NCI-H345 treated with DMSO at 0.1 percent for 48 hours (cell line): ENCODE results near the gene BTBD9.

Experiments used
- DNase-seq: peaks from one replicate; lab custom pipeline; 2025; ENCODE audit not compliant: unreplicated experiment; lab: John Stamatoyannopoulos, UW

BTBD9 gene

DNA sequence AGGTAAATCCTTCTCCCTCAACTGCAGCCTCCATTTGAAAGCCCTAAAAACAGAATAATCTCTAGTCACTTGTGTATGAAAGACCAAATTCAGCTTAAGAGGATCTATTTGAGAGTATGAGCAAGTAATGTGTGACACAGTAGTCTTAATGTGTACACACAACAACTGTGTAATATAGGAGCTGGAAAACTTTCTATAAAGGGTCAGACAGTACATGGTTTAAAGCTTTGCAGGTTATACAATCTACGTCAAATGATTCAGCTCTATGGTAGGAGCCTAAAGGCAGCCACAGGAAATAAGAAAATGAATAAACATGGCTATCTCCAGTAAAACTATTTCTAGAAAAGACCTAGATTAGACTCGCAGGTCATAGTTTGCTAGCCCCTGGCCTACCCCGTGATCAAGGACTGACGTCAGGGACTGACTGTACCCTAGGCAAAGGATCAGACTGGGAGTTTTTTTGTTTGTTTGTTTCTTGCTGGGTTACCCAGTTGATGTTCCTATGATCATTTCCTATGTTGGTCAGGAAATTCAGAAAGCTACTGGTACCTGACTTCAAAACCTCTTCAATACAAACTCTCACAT is 39.7 kb downstream of the BTBD9 start:
- DNase-seq: no peak

DNA sequence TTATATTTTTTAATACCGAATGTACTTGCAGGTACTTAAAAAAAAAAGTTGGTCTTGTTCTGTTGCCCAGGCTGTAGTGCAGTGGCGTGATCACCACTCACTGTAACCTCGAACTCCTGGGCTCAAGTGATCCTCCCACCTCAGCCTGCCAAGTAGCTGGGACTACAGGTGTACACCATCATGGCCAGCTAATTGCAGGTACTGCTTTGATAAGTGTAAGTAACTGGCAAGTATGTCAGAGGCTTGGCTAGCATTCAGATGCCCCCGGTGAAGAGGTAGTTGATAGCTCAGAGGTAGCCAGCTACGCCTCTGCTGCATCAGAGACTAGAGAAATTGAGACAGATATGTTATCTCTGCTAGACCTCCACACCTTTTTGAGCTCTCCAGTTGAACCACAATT is 40.5 kb downstream of the BTBD9 start:
- no peak for DNase-seq

DNA sequence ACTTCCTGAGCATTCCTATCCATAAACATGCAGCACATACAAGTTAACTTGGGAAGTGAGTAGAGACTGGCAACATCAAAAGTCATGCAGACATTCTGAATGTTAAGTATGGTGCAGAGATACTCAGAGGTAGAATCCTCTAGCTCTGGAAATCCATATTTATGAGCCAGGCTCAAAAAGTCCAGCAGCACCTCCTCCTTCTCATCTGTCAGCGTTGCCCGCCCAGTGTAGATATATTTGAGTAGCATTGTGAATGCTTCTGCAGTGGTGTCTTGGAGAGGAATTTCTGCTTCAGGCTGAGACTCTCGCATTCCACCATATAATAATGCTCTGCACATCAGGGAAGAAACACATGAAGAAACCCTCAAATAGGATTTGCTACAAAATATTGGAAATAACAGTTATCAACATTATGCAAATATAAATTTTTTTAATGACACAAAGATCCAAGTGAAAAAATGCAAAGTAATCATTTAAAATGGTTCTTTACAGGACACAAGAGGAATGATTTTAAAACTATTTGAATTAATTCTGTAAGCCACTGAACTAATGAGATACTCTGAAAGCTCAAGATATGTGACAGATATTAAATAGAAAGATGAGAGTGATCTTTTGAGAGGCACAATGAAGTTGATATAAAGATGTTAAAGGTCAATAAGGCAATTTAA is 45.6 kb downstream of the BTBD9 start:
- no peak for DNase-seq

DNA sequence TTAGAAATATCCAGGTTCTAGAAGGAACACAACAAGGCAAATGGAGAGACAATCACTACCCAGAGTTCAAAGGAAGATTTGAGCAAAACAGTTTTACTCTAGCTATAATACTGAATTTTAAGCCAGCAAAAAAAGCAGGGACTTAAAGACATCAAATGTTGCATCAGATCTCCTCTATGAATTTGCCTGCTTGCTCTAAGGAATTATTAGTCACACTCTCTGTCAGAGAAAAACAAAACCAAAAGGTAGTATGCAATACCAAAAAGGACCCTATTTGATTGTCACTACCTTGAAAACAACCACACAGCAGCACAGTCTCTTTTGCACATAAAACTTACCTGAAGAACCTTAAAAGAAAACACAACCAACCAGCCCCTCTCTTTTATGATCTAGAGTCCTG is 46.3 kb downstream of the BTBD9 start:
- DNase-seq: no peak

DNA sequence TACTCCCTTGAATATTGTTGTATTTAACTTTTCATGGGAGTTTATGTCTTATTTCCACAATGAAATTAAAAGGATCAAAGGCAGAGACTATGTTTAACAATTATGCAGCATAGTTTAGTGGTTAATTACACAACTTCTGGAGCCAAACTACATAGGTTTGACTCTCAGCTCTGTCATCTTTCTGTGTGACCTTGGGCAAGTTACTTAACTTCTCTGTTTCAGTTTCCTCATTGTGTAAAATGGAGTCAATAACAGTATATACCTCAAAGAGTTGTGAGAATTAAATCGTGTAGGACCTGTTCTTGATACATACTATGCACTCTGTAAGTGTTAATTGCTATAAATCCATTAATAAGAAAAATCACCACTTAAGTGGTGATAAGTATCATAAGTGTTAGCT is 48.3 kb downstream of the BTBD9 start:
- DNase-seq: no peak

DNA sequence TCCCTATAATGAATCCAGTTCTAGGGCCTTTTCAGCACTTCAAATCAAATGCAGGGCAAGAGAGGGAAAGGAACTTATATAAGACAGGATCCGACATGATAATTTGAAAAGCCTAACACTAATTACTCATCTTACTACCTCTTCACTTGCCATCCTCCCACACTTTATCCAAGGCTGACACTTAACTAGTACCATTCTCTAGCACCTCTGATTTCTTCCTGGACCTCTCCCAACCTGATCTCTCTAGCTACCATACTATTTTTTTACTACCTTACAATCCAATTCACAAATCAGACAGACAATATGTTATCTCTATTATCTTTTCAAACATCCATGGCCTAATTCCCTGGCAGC is 50.4 kb downstream of the BTBD9 start:
- DNase-seq: no peak

DNA sequence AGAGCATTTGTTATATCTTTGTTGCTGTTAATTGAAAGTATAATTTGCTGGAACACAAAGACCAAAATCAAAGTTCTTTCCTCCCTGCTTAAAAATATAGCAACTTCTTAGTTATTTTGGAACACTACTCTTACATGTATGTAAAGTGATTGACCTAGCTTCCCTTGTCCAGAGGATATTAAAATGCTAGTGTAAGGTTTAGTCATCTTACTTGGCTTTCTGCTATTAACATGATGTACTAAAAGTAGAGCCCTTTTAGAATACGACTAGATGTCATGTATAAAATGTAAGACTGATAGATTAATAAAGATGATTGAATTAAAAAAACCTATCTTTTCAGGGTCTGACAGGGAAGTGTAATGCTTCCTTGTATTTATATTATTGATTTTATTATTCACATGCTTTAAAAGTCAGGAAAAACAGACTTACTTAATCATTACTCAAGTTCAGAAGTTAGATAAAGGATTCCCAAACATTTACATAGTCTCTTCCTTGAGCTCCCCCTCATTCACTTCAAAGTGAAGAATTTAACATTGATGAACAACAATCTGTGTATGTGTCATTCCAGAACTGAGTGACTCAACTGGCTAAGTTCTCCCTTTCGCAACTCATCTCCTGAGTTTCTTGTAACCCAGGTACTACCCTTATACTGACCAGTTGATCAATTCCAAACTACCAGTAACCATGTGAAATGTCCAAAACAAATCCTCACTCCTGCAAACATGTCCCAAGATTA is 50.9 kb downstream of the BTBD9 start:
- DNase-seq: no peak

DNA sequence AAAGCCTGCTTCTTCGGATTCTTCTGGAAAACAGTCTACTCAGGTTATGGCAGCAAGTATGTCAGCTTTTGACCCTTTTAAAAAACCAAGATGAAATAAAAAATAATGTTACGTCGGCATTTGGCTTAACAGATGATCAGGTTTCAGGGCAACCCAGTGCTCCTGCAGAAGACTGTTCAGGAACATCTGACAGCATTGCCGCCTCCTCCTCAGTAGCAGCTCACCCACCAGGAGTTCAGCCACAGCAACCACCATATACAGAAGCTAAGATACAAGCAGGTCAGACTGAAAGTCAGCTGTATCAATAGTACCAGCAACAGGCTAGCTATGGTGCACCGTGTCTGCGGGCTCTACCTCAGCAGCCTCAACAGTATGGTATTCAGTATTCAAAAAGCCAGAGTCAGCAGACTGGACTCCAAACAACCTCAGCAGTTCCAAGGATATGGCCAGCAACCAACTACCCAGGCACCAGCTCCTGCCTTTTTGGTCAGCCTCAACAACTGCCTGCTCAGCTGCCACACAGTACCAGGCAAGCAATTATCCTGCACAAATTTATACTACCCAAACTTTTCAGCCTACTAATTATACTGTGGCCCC is 51.9 kb downstream of the BTBD9 start:
- no peak for DNase-seq

DNA sequence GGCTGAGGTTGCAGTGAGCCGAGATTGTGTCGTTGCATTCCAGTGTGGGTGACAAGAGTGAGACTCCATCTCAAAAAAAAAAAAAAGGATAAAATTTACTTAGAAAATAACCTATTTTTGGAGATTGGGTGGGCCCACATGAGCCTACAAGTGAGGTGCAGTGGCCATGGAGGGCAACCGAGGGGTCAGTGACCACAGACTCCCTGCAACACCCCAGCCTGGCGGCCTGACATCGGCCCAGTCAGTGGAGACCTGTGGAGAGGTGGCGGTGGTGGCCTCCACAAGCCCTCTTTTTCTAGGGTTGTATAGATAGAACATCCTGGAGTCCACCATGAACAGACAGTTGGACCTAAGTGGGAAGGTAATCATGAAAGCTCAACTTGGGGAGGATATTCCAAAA is 52.7 kb downstream of the BTBD9 start:
- no peak for DNase-seq

DNA sequence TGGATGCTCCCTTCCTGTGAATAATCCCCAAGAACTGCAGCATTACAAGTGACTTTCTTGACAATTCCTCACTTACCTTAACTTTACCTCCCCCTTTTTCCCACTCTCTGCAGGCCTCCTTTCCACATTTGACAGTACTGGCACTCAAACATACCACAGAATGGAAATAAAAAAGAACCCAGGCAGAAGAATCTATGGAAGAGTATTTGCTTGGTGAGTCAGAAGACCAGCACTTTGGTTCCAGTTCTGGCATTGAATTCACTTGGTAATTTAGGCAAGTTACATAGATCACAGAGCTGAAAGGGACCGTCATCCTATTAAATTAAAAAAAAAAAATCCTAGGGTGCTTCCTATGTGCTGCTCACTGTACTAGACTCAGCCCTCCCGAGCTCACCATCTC is 55.0 kb downstream of the BTBD9 start:
- no peak for DNase-seq

DNA sequence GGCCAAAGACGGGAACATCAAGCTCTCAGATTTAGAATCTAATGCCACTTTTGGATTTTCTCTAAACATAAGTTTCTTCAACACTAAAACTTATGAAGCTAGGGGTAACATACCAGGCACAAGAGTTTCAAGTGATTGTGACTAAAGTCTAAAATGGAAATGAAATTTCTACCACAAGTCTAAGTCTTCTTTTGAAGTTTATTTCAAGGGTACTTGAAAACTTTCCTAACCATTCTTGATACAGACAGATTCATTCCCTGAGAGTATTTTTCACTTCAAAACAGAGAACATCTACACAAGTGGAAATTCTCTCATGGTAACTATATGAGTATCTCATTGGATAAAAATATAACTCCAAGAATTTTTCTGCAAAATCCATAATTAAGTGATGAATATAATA is 56.2 kb downstream of the BTBD9 start:
- DNase-seq: no peak

DNA sequence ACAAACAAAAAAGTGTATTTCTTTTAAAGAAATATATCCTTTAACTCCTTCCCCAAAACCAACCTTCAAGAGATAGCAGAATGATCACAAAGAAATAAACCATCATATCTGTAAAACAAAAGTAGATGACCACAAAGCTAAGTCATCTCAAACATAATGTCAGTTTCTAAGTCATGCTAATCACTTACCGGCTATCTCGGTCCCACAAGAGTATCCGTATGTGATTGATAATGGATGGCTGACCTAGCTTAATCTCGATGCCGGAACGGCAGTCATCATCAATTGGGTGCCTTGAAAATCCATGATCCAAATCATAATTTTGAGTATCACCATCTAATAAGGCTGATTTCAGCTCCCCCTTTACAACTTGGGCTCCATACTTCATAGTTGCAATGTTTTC is 59.7 kb downstream of the BTBD9 start:
- no peak for DNase-seq

DNA sequence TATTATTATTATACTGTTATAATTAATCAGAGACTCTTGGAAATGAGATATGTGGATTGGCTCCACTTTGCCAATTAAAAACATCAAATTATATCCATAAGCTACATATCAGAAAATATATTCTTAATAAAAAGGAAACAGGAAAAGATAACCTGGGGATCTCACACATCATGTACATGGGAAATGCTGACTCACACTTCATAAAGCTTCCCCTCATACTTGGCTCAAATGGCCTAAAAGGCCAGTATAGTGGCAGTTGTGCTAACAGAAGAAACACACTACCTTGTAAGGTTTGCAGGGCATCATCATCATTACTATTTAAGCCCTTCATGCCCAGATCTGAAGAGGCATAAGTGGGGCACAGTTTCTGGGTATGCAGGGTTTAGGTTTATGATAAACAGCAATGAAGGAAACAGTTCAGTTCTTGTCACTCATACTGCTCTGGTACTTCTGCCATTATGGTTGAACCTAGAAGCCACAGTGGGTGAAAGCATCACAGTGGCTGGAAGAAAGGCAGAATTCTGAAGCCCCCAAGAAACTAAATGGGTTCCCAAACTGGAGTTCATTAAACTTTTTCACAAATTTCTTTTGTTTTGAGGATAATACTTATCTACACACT is 60.6 kb downstream of the BTBD9 start:
- no peak for DNase-seq

DNA sequence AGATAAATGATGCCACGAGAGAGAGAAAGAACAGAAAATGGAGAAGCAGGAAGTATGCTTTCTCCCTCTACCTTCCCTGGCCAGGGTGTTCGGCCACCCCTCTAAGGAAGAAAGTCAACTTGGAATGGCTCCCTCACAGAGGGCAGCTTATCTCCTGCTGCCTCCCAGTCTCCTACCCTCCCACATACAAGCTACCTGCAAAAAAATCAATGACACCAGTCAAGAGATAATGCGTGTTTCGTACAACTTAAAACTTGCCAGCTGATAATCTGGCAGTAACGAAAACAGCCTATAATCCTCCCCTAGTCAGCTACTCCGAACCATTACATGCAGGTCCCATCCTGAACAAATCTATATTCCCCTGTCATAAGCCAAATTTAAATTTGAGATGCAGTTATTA is 61.7 kb downstream of the BTBD9 start:
- DNase-seq: no peak

DNA sequence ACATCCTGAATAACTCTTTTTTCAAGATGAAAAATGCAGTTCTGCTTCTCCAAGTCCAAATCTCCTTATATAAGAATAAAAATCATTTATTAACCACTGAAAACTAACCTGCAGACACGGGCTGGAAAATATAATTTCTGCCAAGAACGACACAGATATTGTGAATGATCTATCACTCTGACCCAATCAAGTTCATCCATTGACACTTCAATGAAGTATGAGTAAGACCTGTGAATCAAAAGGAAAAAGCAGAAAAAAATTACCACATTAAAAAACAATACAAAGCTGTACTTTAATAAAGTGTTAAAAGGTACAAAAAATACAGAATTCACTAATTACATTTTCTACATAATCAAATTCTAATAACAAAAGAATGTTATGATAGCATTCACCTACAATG is 62.2 kb downstream of the BTBD9 start:
- DNase-seq: no peak

DNA sequence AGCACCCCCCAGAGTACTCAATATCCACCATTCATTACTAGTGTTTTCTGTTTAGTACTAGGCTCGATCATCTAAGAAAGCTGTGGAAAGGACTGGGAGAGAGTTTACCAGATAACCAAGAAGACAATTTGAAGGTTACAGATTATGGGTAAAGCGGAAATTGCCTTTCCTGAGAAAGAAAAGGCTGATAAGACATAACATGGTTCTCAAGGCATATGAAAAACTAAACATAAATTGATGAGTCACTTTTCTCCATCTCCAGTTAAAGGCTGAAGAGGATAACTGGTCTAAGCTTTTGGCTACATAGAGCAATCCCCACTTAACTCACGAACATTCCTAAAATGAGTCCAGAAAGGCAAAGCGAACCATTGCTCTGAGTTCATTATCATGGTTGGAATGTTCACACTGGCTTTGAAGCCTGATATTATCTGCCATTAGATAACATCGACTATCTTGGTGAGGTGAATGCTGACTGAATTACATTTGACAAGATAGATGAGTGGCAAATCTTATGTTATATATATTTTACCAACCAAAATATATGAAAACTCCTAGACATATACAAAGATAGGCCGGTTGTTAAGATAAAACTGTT is 65.8 kb downstream of the BTBD9 start:
- DNase-seq: no peak

DNA sequence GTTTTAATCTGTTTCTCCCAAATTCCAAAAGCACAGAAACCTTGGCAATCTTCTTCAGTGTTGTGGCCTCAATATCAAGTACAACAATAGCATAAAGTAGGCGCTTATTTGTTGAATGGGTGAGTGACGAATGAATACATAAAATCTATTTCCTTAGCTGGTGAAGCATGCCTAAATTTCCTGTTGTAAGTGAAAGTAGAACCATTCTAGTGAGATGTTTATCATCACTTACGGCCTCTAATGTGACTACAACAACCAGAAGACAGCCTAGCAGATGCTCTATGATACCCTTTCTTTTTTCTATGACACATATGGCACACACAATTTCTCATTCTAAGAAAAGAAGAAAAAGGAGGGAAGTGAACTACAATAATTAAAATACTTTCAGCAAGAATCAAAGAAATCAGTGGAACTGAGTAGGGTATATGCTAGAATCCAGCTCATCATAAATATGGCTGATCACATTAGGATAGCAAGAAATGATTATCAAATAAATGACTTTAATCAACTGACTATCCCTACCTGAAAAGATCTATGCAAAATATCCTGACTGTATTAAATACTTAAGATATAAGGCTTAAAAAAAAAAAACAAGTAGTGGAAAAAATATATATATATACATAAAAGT is 67.4 kb downstream of the BTBD9 start:
- DNase-seq: no peak

DNA sequence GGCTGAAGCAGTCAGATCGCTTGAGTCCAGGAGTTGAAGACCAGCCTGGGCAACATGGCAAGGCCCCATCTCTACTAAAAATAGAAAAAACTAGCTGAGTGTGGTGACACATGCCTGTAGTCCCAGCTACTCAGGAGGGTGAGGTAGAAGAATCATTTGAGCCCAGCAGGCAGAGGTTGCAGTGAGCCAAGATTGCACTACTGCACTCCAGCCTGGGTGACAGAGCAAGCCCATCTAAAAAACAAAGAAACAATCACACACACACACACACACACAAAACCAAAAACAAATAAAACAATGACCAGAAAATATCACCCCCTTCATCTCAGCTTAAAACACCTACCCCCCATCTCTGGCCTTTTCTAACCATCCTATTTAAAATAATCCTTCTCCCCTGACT is 68.0 kb downstream of the BTBD9 start:
- no peak for DNase-seq

DNA sequence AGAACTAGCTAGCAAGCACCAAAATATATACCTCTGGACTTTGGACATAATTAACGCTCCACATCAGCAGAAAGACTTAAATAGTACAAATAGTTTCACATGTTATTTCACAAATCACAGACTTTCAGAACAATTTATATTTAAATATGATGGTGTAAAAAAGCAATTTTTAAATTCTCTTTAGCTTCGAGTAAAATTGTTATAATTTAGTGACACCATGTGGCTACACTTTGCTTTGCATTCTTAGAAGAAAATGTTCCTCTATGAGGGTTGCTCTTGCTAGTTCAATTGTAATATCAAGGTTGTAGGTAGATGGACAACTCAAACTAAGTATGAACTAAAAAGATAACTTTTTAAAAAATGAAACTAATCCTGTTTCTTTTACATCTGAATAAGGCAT is 69.0 kb downstream of the BTBD9 start:
- no peak for DNase-seq

DNA sequence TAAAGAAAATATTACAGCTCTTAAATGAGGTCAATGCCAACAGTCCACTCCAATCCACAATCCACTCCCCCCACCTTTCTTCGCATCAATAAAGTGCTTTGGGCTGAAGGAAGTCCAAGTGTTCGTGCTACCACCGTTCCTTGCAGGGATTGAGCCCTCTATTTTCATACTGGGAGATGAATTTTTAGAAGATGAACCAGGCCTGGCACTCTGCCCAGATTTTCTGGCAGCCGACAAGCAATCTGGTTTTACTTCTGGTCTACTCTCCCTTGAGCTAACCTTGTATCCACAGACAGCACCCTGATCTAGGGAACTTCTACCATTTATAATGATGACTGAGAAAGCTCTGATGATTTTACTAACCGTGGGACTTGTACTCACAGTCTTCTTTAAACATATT is 72.3 kb downstream of the BTBD9 start:
- DNase-seq: peak; percentile 37
